WTC11 (cell line): ENCODE data around the gene OCEL1. TPM values are rescaled to one million over a fixed set of nuclear protein-coding genes. Genes with fewer than 3 reads are reported as not detected.

ENCODE experiments used
- ATAC-seq: fragments of 200-7000 bp; cut with Tn5 transposase; 2 replicates; pipeline ENCODE4 v1.10.0; 2021; ENCODE audit warnings: mild to moderate bottlenecking, moderate library complexity
- CTCF ChIA-PET: fragments of 300-600 bp; sonication (Branson Sonifier 250); formaldehyde crosslinking; loops from one replicate; lab custom pipeline; 2021; ENCODE audit warnings: antibody characterized with exemption; lab: Charles Lee
- POLR2A ChIA-PET: fragments of 350-600 bp; sonication (Branson Sonifier 250); formaldehyde crosslinking; loops from one replicate; lab custom pipeline; 2021; ENCODE audit warnings: antibody characterized with exemption; lab: Charles Lee
- DNase-seq: peaks from one replicate; pipeline ENCODE4 v3.0.0; 2021; ENCODE audit warnings: low spot score
- H3K27ac Mint-ChIP-seq: 2 replicates; pipeline ENCODE4 v1.8.0; 2021; ENCODE audit warnings: mixed read lengths
- H3K27me3 Mint-ChIP-seq: 2 replicates; pipeline ENCODE4 v1.8.0; 2021; ENCODE audit warnings: low read depth, mild to moderate bottlenecking, moderate library complexity, mixed read lengths
- H3K36me3 Mint-ChIP-seq: 2 replicates; pipeline ENCODE4 v1.8.0; 2021; ENCODE audit warnings: mixed read lengths
- H3K4me1 Mint-ChIP-seq: 2 replicates; pipeline ENCODE4 v1.8.0; 2022; ENCODE audit warnings: mixed read lengths
- H3K4me3 Mint-ChIP-seq: 2 replicates; pipeline ENCODE4 v1.8.0; 2021; ENCODE audit warnings: mild to moderate bottlenecking, moderate library complexity, mixed read lengths
- H3K9me3 Mint-ChIP-seq: 2 replicates; pipeline ENCODE4 v1.8.0; 2021; ENCODE audit warnings: mixed read lengths
- ATF3 ChIP-seq: sonication (generic); formaldehyde crosslinking; conservative IDR thresholded peaks from 2 replicates; pipeline ENCODE4 v1.8.1; 2022; ENCODE audit warnings: mild to moderate bottlenecking, missing genetic modification reagents
- GABPB1 ChIP-seq: sonication (generic); formaldehyde crosslinking; IDR thresholded peaks from 2 replicates; pipeline ENCODE4 v1.8.1; 2023; ENCODE audit warnings: mild to moderate bottlenecking, missing genetic modification reagents
- HMGXB4 ChIP-seq: sonication (generic); formaldehyde crosslinking; IDR thresholded peaks from 2 replicates; pipeline ENCODE4 v1.8.1; 2023; ENCODE audit warnings: mild to moderate bottlenecking, moderate library complexity, missing genetic modification reagents
- JAZF1 ChIP-seq: fragments of 250-450 bp; sonication (Bioruptor Pico); IDR thresholded peaks from 2 replicates; pipeline ENCODE4 v1.9.0; 2021; ENCODE audit warnings: moderate library complexity, mild to moderate bottlenecking, inconsistent platforms
- NFATC4 ChIP-seq: fragments of 250-450 bp; sonication (Bioruptor Pico); IDR thresholded peaks from 2 replicates; pipeline ENCODE4 v1.9.0; 2021; ENCODE audit warnings: mild to moderate bottlenecking
- NR3C1 ChIP-seq: sonication (generic); formaldehyde crosslinking; conservative IDR thresholded peaks from 2 replicates; pipeline ENCODE4 v1.8.1; 2023; ENCODE audit warnings: low read depth, mild to moderate bottlenecking, missing genetic modification reagents
- PRDM15 ChIP-seq: sonication (generic); formaldehyde crosslinking; IDR thresholded peaks from 2 replicates; pipeline ENCODE4 v1.8.0; 2022; ENCODE audit warnings: missing genetic modification reagents
- PREB ChIP-seq: sonication (generic); formaldehyde crosslinking; IDR thresholded peaks from 2 replicates; pipeline ENCODE4 v1.8.1; 2022; ENCODE audit warnings: mild to moderate bottlenecking, missing genetic modification reagents, moderate library complexity, borderline replicate concordance
- RELA ChIP-seq: sonication (generic); formaldehyde crosslinking; IDR thresholded peaks from 2 replicates; pipeline ENCODE4 v1.8.1; 2022; ENCODE audit warnings: missing genetic modification reagents, mild to moderate bottlenecking, borderline replicate concordance
- RORB ChIP-seq: fragments of 250-450 bp; sonication (Bioruptor Pico); IDR thresholded peaks from 2 replicates; pipeline ENCODE4 v1.9.0; 2021; ENCODE audit warnings: mild to moderate bottlenecking
- SMAD4 ChIP-seq: sonication (generic); formaldehyde crosslinking; IDR thresholded peaks from 2 replicates; pipeline ENCODE4 v1.8.0; 2022; ENCODE audit warnings: mild to moderate bottlenecking, missing genetic modification reagents
- SP1 ChIP-seq: sonication (generic); formaldehyde crosslinking; conservative IDR thresholded peaks from 2 replicates; pipeline ENCODE4 v1.8.1; 2022; ENCODE audit warnings: missing genetic modification reagents
- TEAD4 ChIP-seq: sonication (generic); formaldehyde crosslinking; IDR thresholded peaks from 2 replicates; pipeline ENCODE4 v1.8.0; 2022; ENCODE audit warnings: mild to moderate bottlenecking, missing genetic modification reagents
- USF1 ChIP-seq: sonication (generic); formaldehyde crosslinking; IDR thresholded peaks from 2 replicates; pipeline ENCODE4 v1.8.0; 2022; ENCODE audit warnings: mild to moderate bottlenecking, missing genetic modification reagents
- ZNF138 ChIP-seq: sonication (generic); formaldehyde crosslinking; conservative IDR thresholded peaks from 2 replicates; pipeline ENCODE4 v1.8.1; 2022; ENCODE audit warnings: mild to moderate bottlenecking, moderate library complexity, missing genetic modification reagents
- ZNF263 ChIP-seq: sonication (generic); formaldehyde crosslinking; IDR thresholded peaks from 2 replicates; pipeline ENCODE4 v1.8.1; 2022; ENCODE audit warnings: low read depth, mild to moderate bottlenecking, moderate library complexity, missing genetic modification reagents
- total RNA-seq: library from RNA; stranded (reverse); gene quantifications from 3 replicates; pipeline ENCODE4 v1.2.3, GENCODE V29; 2021
- TF ChIP-seq, protein P1 (sequence below): sonication (generic); formaldehyde crosslinking; IDR thresholded peaks from 2 replicates; pipeline ENCODE4 v1.8.1; 2022; ENCODE audit warnings: low read depth, missing genetic modification reagents, borderline replicate concordance
- TF ChIP-seq, protein P2 (sequence below): sonication (generic); formaldehyde crosslinking; IDR thresholded peaks from 2 replicates; pipeline ENCODE4 v1.8.0; 2022; ENCODE audit warnings: mild to moderate bottlenecking, missing genetic modification reagents
- TF ChIP-seq, protein P3 (sequence below): sonication (generic); formaldehyde crosslinking; IDR thresholded peaks from 2 replicates; pipeline ENCODE4 v1.8.1; 2022; ENCODE audit warnings: mild to moderate bottlenecking, moderate library complexity, missing genetic modification reagents
- TF ChIP-seq, protein P4 (sequence below): fragments of 250-450 bp; sonication (Bioruptor Pico); IDR thresholded peaks from 2 replicates; pipeline ENCODE4 v1.9.0; 2021; ENCODE audit warnings: moderate library complexity, mild to moderate bottlenecking, inconsistent platforms, borderline replicate concordance

OCEL1 gene
- total RNA-seq, 1 experiment from 2014 or later: 34.0 TPM

DNA sequence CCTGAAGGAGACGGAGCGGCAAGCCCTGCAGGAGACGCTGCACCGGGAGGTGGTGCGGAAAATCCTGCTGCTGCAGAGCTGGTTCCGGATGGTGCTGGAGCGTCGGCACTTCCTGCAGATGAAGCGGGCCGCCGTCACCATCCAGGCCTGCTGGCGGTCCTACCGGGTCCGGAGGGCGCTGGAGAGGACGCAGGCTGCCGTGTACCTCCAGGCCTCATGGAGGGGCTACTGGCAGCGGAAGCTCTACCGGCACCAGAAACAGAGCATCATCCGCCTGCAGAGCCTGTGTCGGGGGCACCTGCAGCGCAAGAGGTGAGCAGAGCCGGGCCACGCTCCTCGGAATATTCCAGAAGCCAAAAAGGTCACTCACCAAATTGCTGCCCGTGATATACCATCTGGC lies 33.3 kb upstream of the OCEL1 start (continued):
- TF ChIP-seq ZNF138 (CRISPR knock-in tag) (no peak), ZNF263 (CRISPR knock-in tag) (no peak)

DNA sequence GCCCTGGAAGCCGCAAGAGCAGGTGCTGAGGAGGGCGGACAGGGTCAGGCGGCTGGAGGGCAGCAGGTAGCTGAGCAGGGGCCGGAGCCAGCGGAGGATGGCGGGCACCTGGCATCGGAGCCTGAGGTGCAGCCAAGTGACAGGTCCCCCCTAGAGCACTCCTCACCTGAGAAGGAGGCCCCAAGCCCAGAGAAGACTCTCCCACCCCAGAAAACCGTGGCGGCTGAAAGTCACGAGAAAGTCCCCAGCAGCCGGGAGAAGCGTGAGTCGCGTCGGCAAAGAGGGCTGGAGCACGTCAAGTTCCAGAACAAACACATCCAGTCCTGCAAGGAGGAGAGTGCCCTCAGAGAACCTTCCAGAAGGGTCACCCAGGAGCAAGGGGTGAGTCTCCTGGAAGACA lies 31.4 kb upstream of the OCEL1 start:
- no peak overlapping the region for H3K27ac Mint-ChIP-seq
- H3K4me1 Mint-ChIP-seq: no peaks in the 10 kb centered on the region
- DNase-seq (no peak), ATAC-seq (no peak)
- H3K27me3 Mint-ChIP-seq: no peaks in the 10 kb centered on the region
- H3K9me3 Mint-ChIP-seq: no peaks in the 10 kb centered on the region
- ChIA-PET CTCF (no interaction called here), POLR2A (interaction anchor here (0.6 kb wide), 1 partner anchor 31 kb away, joined by 3 read pairs; no protein-coding TSS in a partner anchor)
- peaks cover 35% of the 10 kb centered on the region for H3K36me3 Mint-ChIP-seq
- H3K4me3 Mint-ChIP-seq: no peak overlapping the region
- TF ChIP-seq, protein P1, sequence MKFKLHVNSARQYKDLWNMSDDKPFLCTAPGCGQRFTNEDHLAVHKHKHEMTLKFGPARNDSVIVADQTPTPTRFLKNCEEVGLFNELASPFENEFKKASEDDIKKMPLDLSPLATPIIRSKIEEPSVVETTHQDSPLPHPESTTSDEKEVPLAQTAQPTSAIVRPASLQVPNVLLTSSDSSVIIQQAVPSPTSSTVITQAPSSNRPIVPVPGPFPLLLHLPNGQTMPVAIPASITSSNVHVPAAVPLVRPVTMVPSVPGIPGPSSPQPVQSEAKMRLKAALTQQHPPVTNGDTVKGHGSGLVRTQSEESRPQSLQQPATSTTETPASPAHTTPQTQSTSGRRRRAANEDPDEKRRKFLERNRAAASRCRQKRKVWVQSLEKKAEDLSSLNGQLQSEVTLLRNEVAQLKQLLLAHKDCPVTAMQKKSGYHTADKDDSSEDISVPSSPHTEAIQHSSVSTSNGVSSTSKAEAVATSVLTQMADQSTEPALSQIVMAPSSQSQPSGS (CRISPR knock-in tag): no peak
- TF ChIP-seq RORB (no peak), GABPB1 (CRISPR knock-in tag) (no peak), SMAD4 (CRISPR knock-in tag) (no peak), NFATC4 (CRISPR knock-in tag) (no peak), ATF3 (CRISPR knock-in tag) (no peak), NR3C1 (CRISPR knock-in tag) (no peak), RELA (CRISPR knock-in tag) (no peak), JAZF1 (CRISPR knock-in tag) (no peak), SP1 (CRISPR knock-in tag) (no peak)
- TF ChIP-seq, protein P2, sequence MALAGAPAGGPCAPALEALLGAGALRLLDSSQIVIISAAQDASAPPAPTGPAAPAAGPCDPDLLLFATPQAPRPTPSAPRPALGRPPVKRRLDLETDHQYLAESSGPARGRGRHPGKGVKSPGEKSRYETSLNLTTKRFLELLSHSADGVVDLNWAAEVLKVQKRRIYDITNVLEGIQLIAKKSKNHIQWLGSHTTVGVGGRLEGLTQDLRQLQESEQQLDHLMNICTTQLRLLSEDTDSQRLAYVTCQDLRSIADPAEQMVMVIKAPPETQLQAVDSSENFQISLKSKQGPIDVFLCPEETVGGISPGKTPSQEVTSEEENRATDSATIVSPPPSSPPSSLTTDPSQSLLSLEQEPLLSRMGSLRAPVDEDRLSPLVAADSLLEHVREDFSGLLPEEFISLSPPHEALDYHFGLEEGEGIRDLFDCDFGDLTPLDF (CRISPR knock-in tag): no peak
- TF ChIP-seq, protein P3, sequence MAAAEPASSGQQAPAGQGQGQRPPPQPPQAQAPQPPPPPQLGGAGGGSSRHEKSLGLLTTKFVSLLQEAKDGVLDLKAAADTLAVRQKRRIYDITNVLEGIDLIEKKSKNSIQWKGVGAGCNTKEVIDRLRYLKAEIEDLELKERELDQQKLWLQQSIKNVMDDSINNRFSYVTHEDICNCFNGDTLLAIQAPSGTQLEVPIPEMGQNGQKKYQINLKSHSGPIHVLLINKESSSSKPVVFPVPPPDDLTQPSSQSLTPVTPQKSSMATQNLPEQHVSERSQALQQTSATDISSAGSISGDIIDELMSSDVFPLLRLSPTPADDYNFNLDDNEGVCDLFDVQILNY: no peak
- TF ChIP-seq, all 79 proteins: peak for 0

DNA sequence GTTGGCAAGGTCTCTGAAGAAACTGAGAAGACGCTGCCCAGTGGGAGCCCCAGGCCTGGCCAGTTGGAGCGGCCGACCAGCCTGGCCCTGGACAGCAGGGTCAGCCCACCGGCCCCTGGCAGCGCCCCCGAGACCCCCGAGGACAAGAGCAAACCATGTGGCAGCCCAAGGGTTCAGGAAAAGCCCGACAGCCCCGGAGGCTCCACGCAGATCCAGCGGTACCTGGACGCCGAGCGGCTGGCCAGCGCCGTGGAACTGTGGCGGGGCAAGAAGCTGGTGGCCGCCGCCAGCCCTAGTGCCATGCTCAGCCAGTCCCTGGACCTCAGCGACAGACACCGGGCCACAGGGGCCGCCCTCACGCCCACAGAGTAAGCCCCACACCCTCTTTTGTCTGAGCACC lies 30.9 kb upstream of the OCEL1 start:
- no peaks in the 10 kb centered on the region for H3K4me1 Mint-ChIP-seq
- no peak overlapping the region for H3K4me3 Mint-ChIP-seq
- no peaks in the 10 kb centered on the region for H3K27me3 Mint-ChIP-seq
- H3K9me3 Mint-ChIP-seq: no peaks in the 10 kb centered on the region
- no peak overlapping the region for H3K27ac Mint-ChIP-seq
- peaks cover 37% of the 10 kb centered on the region for H3K36me3 Mint-ChIP-seq
- no peak for ATAC-seq
- ChIA-PET CTCF (no interaction called here), POLR2A (no interaction called here)
- DNase-seq: no peak
- TF ChIP-seq HMGXB4 (CRISPR knock-in tag): no peak
- TF ChIP-seq USF1 (CRISPR knock-in tag): no peak
- no peak for TF ChIP-seq PREB
- TF ChIP-seq PRDM15 (CRISPR knock-in tag): no peak
- TF ChIP-seq TEAD4 (CRISPR knock-in tag): no peak
- TF ChIP-seq, protein P4, sequence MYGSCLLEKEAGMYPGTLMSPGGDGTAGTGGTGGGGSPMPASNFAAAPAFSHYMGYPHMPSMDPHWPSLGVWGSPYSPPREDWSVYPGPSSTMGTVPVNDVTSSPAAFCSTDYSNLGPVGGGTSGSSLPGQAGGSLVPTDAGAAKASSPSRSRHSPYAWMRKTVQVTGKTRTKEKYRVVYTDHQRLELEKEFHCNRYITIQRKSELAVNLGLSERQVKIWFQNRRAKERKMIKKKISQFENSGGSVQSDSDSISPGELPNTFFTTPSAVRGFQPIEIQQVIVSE: no peak
- TF ChIP-seq, protein P3: no peak
- TF ChIP-seq JAZF1 (CRISPR knock-in tag): no peak
